GM12872 (cell line): ENCODE data around the gene TMEM192.

Source experiments
- CTCF ChIP-seq: IDR thresholded peaks from 3 replicates; pipeline ENCODE4 v1.5.1; 2011; ENCODE audit warnings: low read depth, mild to moderate bottlenecking, low read length, moderate library complexity; ENCODE audit not compliant: insufficient read depth

Gene TMEM192

GRCh38 chr4:165115301-165115700 lies 2.6 kb upstream of the TMEM192 start:
- TF ChIP-seq CTCF: no peak

DNA sequence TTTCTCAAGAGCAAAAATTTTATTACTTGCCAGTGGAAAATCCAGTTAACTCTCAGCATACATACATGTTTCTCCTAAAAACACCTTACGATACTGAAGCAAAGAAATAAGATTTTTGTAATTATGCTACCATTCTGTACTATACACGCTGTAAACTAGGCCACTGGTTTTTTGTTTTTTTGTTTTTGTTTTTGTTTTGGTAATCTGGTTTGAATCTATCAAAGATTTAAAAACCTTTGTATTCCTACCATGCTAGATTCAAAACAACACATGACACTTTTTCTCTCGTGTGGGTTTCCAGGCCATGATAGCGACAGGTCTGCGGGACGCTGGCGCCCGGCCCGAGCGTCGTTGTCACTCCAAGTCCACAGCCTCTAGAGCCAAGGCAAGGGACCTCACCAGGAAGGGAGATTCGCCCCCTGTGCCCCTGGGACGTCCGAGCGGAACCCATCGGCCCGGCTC lies 723 bp downstream of the TMEM192 start:
- TF ChIP-seq CTCF: no peak

DNA sequence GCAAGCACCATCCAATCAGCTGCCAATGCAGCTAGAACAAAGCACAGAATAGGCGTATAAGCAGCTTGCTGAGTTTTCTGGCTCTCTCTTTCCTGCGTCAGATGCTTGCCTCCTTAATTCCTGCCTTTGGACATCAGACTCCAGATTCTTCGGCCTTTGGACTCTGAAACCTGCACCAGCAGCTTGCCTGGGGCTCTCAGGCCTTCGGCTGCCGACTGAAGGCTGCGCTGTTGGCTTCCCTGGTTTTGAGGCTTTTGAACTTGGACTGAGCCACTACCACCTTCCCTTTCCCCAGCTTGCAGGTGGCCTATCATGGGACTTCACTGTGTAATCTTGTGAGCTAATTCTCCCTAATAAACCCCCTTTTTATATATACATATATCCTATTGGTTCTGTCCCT lies 6.1 kb downstream of the TMEM192 start:
- TF ChIP-seq CTCF: no peak

- no peak for TF ChIP-seq CTCF
These were observed 11.0 kb downstream of the TMEM192 start for GRCh38 chr4:165101641-165102040.

DNA sequence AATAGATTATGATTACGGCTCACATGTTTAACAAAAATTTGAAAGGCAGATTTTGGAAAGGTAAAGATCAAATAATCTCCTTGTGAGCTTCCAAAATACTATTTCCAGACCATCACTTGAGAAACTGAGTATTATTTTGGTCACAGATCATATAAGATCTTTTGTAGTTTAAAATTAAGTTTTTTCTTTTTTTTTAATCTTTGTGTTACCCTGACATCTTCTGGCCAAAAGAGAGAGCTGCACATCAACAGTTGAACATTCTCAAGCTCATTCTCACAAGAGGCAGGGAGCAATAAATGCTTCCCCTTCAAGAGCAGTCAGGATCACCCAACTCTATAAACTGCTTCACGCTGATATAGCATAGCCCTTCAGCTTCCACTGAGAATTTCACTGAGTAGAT lies 15.9 kb downstream of the TMEM192 start:
- TF ChIP-seq CTCF: peak; percentile 41; the same call in 1 of the 3 replicates

- no peak for TF ChIP-seq CTCF
These were observed 17.4 kb downstream of the TMEM192 start for GRCh38 chr4:165095291-165095690.

- TF ChIP-seq CTCF: no peak
These were observed 17.8 kb downstream of the TMEM192 start for GRCh38 chr4:165094873-165095272.

DNA sequence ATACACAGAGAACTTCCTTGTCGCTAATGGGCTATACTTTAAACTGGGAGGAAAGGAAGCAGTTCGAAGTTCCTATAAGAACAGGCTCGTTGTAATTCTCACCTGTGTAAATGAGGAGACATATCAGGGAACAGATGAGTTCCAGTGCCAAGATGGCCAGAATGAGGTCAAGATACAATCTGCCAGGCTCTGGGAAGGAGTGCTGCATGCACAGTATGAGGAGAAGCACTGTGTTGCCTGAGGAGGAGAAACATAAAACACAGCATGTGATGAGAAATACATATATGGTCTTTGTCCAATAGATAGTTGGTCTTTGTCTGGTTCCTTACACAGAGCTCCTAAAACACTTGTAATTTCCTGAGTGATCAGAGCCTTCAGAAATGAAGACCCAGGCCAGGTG lies 24.3 kb downstream of the TMEM192 start:
- TF ChIP-seq CTCF: no peak
